ENCODE data around the gene SLC11A1. TPM values are rescaled to one million over a fixed set of nuclear protein-coding genes. Genes with fewer than 3 reads are reported as not detected.

Gene SLC11A1
- total RNA-seq, 4 donors from 2014 or later = 5.6 to 38.1 (median 20.7) TPM

DNA sequence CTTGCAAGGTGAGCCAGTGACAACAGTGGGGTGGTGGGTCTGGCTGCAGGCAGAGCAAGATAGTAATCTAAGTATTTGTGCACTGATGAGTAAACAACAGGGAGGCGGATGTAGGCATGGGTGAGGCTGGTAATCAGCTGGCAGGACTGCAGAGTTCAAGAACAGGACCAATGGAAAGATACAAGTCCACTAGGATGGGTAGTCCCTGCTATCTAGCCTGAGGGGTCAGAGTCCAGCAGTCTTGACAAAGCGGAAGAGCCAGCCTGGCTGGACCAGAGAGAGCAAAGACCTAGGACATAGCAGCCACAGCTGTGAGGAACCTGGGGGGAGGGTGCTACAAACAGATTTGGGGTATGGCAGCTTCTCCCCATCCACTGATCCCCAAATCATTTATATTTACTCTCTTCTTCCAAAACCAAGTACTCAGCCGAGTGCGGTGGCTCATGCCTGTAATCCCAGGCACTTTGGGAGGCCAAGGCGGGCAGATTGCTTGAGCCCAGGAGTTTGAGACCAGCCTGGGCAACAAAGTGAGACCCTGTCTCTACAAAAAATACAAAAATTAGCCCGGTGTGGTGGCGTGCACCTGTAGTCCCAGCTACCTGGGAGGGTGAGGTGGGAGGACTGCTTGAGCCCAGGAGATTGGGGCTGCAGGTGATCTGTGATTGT is 62.8 kb downstream of the SLC11A1 start:
- H3K4me3 ChIP-seq = no peak overlapping the region
- peaks cover 0 to 3% (median 0%) of the 10 kb centered on the region in 4 donors for H3K4me1 ChIP-seq
- peaks cover 4 to 45% (median 27%) of the 10 kb centered on the region in 4 donors for H3K36me3 ChIP-seq
- no peak overlapping the region for H3K27ac ChIP-seq (replicated peaks in 1 of 4)
- intact Hi-C loops (cut with DNase I) = no loop called here
- no peaks in the 10 kb centered on the region for H3K27me3 ChIP-seq
- no peaks in the 10 kb centered on the region for H3K9me3 ChIP-seq
- TF ChIP-seq, protein P1, sequence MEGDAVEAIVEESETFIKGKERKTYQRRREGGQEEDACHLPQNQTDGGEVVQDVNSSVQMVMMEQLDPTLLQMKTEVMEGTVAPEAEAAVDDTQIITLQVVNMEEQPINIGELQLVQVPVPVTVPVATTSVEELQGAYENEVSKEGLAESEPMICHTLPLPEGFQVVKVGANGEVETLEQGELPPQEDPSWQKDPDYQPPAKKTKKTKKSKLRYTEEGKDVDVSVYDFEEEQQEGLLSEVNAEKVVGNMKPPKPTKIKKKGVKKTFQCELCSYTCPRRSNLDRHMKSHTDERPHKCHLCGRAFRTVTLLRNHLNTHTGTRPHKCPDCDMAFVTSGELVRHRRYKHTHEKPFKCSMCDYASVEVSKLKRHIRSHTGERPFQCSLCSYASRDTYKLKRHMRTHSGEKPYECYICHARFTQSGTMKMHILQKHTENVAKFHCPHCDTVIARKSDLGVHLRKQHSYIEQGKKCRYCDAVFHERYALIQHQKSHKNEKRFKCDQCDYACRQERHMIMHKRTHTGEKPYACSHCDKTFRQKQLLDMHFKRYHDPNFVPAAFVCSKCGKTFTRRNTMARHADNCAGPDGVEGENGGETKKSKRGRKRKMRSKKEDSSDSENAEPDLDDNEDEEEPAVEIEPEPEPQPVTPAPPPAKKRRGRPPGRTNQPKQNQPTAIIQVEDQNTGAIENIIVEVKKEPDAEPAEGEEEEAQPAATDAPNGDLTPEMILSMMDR (IDR thresholded peaks at IDR 0.05) = no peak
- no peak for TF ChIP-seq POLR2AphosphoS5 (IDR thresholded peaks at IDR 0.05)
- no peak for TF ChIP-seq EP300 (IDR thresholded peaks at IDR 0.05)
- TF ChIP-seq POLR2A (IDR thresholded peaks at IDR 0.05; ENCODE audit: low read depth) = no peak
- no peak for DNase-seq (ENCODE audit: extremely low spot score)
- WGBS = 98% methylated on average over 7 of the region's 7 CpGs

DNA sequence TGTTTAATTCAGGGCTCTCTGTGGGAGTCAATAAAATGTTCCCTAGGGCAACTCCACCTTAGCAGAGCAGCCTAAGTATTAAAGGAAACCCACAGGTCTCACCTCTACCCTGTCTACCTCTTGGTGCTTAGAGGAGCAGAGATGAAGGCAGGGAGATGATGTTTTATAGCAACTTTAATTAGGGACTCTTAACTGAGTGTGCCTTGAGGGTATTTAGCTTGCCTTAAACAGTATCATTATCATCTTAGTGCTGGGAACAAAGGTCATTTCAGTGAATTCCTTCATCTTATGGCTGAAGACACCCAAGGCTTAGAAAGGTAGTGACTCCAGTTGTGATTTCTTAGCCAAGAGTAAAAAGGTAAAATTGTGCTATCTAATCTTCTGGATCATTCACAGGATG is 63.5 kb downstream of the SLC11A1 start:
- TF ChIP-seq EP300 (IDR thresholded peaks at IDR 0.05) (no peak), POLR2A (IDR thresholded peaks at IDR 0.05; ENCODE audit: low read depth) (no peak), POLR2AphosphoS5 (IDR thresholded peaks at IDR 0.05) (no peak)
- TF ChIP-seq, protein P1 (IDR thresholded peaks at IDR 0.05) = no peak
- Histone ChIP-seq H3K4me3 (no peak overlapping the region), H3K9me3 (no peaks in the 10 kb centered on the region), H3K27ac (replicated peaks in 1 of 4) (no peak overlapping the region), H3K36me3 (peaks cover 4 to 47% (median 32%) of the 10 kb centered on the region in 4 donors), H3K27me3 (no peaks in the 10 kb centered on the region), H3K4me1 (peaks cover 0 to 3% (median 0%) of the 10 kb centered on the region in 4 donors)
- intact Hi-C loops (cut with DNase I) = no loop called here
- DNase-seq (ENCODE audit: extremely low spot score) = no peak

Small RNA genes lying within 50 kb of the gene (small RNA-seq; reads per million reads assigned to genes)
- 613 to 913 (median 871) reads per million in 3 donors for gene MIR26B
- 0 reads per million in 3 donors for gene MIR6810

Other genes starting within 250 kb of the SLC11A1 start
- 1 to 10 TPM in 1 of 4 donors, under 1 TPM in 1, not detected in 2; 0.13 to 4.0 TPM for gene CXCR1, start 215.3 kb upstream of the SLC11A1 start, total RNA-seq
- 100 to 1,000 TPM; 257 to 300 (median 270) TPM for gene ARPC2, start 165.1 kb upstream of the SLC11A1 start, total RNA-seq
- gene GPBAR1, start 121.3 kb upstream of the SLC11A1 start, total RNA-seq = 1 to 10 TPM in 3 of 4 donors, under 1 TPM in 1; 0.42 to 4.5 (median 3.9) TPM
- 100 to 1,000 TPM; 104 to 169 (median 144) TPM for gene AAMP, start 112.1 kb upstream of the SLC11A1 start, total RNA-seq
- 10 to 100 TPM; 40.3 to 74.1 (median 56.5) TPM for gene PNKD, start 111.8 kb upstream of the SLC11A1 start, total RNA-seq
- 100 to 1,000 TPM; 131 to 238 (median 197) TPM for gene TMBIM1, start 89.8 kb upstream of the SLC11A1 start, total RNA-seq
- not detected for gene CATIP, start 25.4 kb upstream of the SLC11A1 start, total RNA-seq
- gene CTDSP1, start 17.6 kb downstream of the SLC11A1 start, total RNA-seq = 100 to 1,000 TPM; 121 to 176 (median 137) TPM
- under 1 TPM in 1 of 4 donors, not detected in 3; 0.86 TPM for gene VIL1, start 36.9 kb downstream of the SLC11A1 start, total RNA-seq
- gene USP37, start 186.1 kb downstream of the SLC11A1 start, total RNA-seq = 10 to 100 TPM in 1 of 4 donors, 1 to 10 TPM in 3; 6.7 to 15.0 (median 8.5) TPM
- 10 to 100 TPM; 23.0 to 33.8 (median 28.8) TPM for gene CNOT9, start 186.6 kb downstream of the SLC11A1 start, total RNA-seq
- gene PLCD4, start 225.6 kb downstream of the SLC11A1 start, total RNA-seq = 1 to 10 TPM; 2.6 to 5.8 (median 4.8) TPM